ENCODE results near the gene ZFP91. TPM values are rescaled to one million over a fixed set of nuclear protein-coding genes. Genes with fewer than 3 reads are reported as not detected.

ZFP91 gene
- total and polyA plus RNA-seq, 9 of the 15 experiments (the other 6 are each of a cell fraction or from before 2014, with no cell fraction given), result 17.6 to 58.3 (median 34.0) TPM

- Histone ChIP-seq H3K9ac (ENCODE audit: insufficient read depth in 1 of 2, low read depth in 2 of 2, low read length in 2 of 2) (no peak overlapping the region), H4K20me1 (replicated peaks; ENCODE audit: control insufficient read depth, insufficient read depth, low read length) (no peaks in the 10 kb centered on the region; the same call in 1 of the 2 replicates), H3K27me3 (ENCODE audit: control insufficient read depth in 2 of 2, insufficient read depth in 2 of 2, low read length in 2 of 2) (no peaks in the 10 kb centered on the region), H3K79me2 (ENCODE audit: control insufficient read depth, insufficient read depth, low read length) (peaks cover 33% of the 10 kb centered on the region), H3K4me2 (ENCODE audit: insufficient read depth, low read length) (no peak overlapping the region), H3K4me1 (replicated peaks in 1 of 2; ENCODE audit: control insufficient read depth in 2 of 2, insufficient read depth in 2 of 2, low read length in 2 of 2) (peaks cover 9 to 22% of the 10 kb centered on the region in 2 experiments), H3K9me3 (replicated peaks; ENCODE audit: control insufficient read depth, insufficient read depth, low read depth, low read length) (no peaks in the 10 kb centered on the region), H3K27ac (ENCODE audit: extremely low read depth, low read depth, low read length) (no peak overlapping the region), H3K36me3 (ENCODE audit: control insufficient read depth, insufficient read depth, low read length) (no peaks in the 10 kb centered on the region), H3K4me3 (no peak overlapping the region), H2AFZ (ENCODE audit: low read depth, low read length) (no peak overlapping the region), H3K9me1 (ENCODE audit: control insufficient read depth, insufficient read depth, low read length) (no peaks in the 10 kb centered on the region)
- ChIA-PET CTCF (ENCODE audit: low intra/inter-chr PET ratio) (no interaction called here), POLR2A (no interaction called here)
- intact Hi-C loops (cut with micrococcal nuclease) (loop anchor here (5.0 to 10.0 kb wide), 2 partner anchors 197 to 570 kb away; partner anchors contain the start of gene FAM111A), in situ Hi-C loops (cut with MboI) (no loop called here)
- ATAC-seq (no peak), DNase-seq (ENCODE audit: extremely low read depth in 1 of 4, low spot score in 3 of 4) (no peak), FAIRE-seq (no peak)
- TF ChIP-seq ZBTB34 (CRISPR knock-in tag; IDR thresholded peaks at IDR 0.05), result no peak
- TF ChIP-seq PHB (CRISPR knock-in tag; IDR thresholded peaks at IDR 0.05), result no peak
- no peak for TF ChIP-seq HDAC6 (IDR thresholded peaks at IDR 0.05; ENCODE audit: low read depth, low read length)
- TF ChIP-seq ZNF12 (CRISPR knock-in tag; IDR thresholded peaks at IDR 0.05), result no peak
- TF ChIP-seq SNAPC5 (CRISPR knock-in tag; IDR thresholded peaks at IDR 0.05), result no peak
- no peak for TF ChIP-seq IRF9 (tag; IDR thresholded peaks at IDR 0.05)
- TF ChIP-seq THAP12 (CRISPR knock-in tag; IDR thresholded peaks at IDR 0.05), result no peak
- TF ChIP-seq MAZ (CRISPR knock-in tag; conservative IDR thresholded peaks at IDR 0.05 in 1 of 2, IDR thresholded peaks at IDR 0.05 in 1 of 2), result no peak
- TF ChIP-seq ZBTB9 (CRISPR knock-in tag; IDR thresholded peaks at IDR 0.05), result no peak
- TF ChIP-seq ZNF780A (CRISPR knock-in tag; IDR thresholded peaks at IDR 0.05), result no peak
- TF ChIP-seq ZC3H8 (IDR thresholded peaks at IDR 0.05), result no peak
- no TSS peak for BruUV-seq (replicated peaks)
These were observed 4.0 kb upstream of the ZFP91 start for GRCh38 chr11:58574881-58575280.

Data from K562 (cell line).